ENCODE data around the gene ARHGAP44. TPM values are rescaled to one million over a fixed set of nuclear protein-coding genes. Genes with fewer than 3 reads are reported as not detected.
"Not testable (repeated sequence)": the region's sequence is repeated elsewhere in the genome, so short reads cannot be mapped to it uniquely, and the experiment has no call there.

The ARHGAP44 gene
- total RNA-seq, 1 donor from 2014 or later, result not detected

DNA sequence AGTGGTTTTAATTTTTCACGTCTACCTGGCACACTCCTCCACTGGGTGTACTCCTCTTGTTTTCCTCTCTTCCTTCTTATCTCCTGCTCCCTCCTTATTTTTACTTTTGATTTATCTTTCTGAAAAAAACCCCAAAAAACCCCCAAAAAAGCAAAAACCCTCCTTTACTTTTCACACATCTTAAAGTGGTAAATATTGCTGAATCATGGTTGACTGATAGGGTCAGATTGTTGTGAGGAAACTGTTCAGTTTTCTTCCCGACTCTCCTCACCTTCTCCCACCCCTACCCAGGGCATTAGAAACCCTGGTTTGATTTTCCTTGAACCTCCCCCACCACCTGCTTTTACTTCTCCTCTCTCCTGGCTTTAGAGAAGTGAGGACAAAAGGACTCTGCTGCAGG lies 25.4 kb downstream of the ARHGAP44 start:
- intact Hi-C loops (cut with micrococcal nuclease), result no loop called here

DNA sequence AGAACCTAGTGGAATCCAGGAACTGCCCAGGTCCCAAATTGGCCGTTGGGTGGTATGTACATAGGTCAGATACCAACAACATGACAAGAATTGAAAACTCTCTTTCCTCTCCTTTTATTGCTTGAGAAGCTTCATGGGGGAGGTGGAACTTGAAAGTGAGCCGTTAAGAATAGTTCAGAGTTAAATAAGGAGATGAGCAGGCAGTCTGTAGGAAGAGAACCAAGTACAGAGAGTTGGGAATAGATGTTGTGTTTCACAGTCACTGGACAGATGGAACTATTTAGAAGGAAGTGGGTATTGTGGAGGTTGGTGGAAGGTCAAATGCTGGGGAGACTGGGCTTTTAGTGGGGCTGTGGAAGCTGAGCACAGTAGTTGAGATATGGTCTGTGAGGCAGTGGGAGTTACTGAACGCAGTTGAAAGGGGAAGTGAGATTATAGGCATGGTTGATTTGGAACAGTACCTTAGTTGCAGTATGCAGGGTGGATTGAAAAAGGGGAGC lies 26.4 kb downstream of the ARHGAP44 start:
- intact Hi-C loops (cut with micrococcal nuclease), result no loop called here

- intact Hi-C loops (cut with micrococcal nuclease), result no loop called here
Measured at GRCh38 chr17:12821376-12821940, 32.2 kb downstream of the ARHGAP44 start.

DNA sequence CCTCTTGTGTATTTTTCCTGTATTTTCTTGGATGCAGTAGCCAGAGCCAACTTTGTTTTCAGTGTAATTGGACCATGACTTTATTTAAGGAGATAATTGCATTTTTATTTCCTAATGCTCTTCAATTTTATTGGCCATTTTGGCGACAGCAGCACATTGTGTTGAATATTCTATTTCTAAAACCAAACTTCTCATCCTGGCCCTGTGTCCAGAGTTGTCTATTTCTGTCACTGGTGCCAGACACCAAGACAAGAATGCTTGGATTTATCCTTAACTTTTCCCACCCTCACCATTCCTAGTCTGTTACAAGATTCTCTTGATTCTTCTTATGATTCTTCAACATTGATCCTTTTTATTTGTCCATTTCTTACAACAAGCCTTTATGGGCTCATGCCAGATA lies 37.1 kb downstream of the ARHGAP44 start:
- intact Hi-C loops (cut with micrococcal nuclease), result no loop called here

DNA sequence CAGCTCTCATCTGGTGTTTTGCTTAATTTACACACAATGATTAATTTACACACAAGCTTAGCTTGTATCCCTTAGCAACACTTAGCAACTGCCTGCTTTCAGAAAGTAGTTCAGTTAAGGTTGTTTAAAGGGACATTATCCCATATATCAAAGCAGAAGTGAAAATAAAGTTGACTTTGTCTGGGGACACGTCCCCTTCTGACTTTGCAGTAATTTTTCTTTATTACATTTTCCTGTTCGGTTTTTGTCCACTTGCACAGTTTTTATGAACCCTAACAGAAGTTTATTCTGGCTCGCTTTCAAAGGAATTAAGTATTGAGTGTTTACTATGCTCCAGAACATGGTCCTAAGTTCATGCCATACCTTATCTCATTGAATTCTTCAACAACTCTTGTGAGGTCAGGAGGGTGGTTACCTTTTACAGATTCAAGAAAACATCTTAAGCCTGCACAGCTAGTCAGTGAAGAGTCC lies 41.5 kb downstream of the ARHGAP44 start:
- intact Hi-C loops (cut with micrococcal nuclease), result no loop called here

- intact Hi-C loops (cut with micrococcal nuclease), result no loop called here
Measured at GRCh38 chr17:12831839-12832238, 42.5 kb downstream of the ARHGAP44 start.

DNA sequence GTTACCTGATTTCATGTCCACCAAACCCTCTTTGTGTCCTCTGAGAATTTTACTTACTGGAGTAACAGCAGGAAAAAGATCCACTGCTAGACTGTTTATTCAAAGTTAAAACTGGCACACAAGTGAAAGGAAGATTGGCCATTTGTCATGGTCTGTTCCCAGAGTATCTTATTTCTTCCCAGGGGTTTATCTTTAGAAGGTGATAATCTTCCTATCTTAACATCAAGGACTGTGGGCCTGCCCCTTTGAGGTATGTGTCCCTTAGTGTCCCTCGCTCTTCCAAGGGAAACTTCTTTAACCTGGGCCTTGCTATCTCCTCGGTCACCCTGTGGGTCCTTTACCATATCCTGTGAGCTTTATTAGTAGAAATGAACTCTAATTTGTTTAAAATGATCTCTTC lies 49.7 kb downstream of the ARHGAP44 start:
- intact Hi-C loops (cut with micrococcal nuclease), result no loop called here

- intact Hi-C loops (cut with micrococcal nuclease), result no loop called here
Measured at GRCh38 chr17:12842936-12843335, 53.6 kb downstream of the ARHGAP44 start.

DNA sequence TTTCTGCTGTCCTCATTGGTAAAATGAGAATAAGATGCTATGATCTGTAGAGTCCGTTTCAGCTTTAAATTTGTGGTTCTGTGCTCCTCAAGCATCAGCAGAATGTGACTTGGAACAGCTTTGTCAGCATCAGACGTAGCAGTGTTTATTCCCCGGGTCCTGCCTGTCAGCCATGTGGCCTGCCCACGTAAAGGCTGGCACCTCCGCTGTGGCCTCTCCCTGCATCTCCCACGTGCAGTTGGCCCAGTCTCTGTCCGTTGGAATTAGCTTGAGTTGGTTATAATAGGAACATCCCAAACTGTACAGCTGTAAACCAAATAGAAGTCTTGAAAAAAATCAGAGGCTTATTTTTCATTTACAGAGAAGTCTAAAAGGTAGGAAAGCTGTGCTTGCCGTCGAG lies 61.7 kb downstream of the ARHGAP44 start:
- intact Hi-C loops (cut with micrococcal nuclease), result no loop called here

DNA sequence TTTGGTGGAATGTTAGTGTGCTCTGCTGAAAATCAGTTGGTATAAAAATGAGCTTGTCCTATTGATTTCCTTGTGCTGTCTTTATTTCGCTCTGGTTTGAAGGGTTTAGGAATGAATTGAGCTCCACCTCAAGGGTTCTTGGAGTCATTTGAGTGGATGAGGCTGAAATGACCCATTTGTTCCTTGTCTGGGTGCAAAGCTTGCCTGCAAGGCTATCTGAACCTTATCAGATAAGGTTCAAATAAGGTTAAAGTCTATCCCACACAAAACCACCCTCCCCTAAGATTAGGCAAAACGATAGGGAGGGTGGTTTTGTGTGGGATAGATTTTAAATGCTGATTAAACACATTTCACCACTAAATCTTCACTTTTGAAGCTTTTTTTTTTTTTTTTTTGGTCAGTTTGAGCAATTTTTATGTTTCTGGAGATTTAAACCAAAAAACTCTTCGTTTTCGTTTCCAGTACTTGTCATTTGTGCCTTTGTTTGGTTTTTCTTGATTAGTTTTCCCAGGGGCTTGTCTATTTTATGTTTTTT lies 62.7 kb downstream of the ARHGAP44 start:
- intact Hi-C loops (cut with micrococcal nuclease), result no loop called here

GRCh38 chr17:12853921-12854320 lies 64.6 kb downstream of the ARHGAP44 start:
- intact Hi-C loops (cut with micrococcal nuclease), result no loop called here

DNA sequence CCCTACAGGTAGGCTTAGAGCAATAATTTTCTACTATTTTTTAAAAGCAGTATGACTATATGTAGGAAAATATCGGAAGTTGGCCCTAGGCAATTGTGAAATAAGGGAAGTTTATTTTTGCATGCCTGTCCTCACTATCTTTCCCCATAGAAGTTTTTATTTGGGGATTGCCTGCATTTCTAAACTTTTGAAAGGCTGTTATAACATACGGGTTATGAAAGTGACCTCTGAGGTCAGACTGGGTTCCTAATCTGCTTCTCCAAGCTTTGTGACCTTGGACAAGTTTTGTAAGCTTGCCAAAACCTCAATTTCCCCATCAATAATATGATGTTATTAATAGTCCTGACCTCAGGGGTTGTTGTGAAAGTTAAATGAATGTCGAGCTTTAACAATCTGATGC lies 67.1 kb downstream of the ARHGAP44 start:
- intact Hi-C loops (cut with micrococcal nuclease), result no loop called here

GRCh38 chr17:12857592-12857991 lies 68.3 kb downstream of the ARHGAP44 start:
- intact Hi-C loops (cut with micrococcal nuclease), result no loop called here

- intact Hi-C loops (cut with micrococcal nuclease), result no loop called here
Measured at GRCh38 chr17:12859520-12859919, 70.2 kb downstream of the ARHGAP44 start.

DNA sequence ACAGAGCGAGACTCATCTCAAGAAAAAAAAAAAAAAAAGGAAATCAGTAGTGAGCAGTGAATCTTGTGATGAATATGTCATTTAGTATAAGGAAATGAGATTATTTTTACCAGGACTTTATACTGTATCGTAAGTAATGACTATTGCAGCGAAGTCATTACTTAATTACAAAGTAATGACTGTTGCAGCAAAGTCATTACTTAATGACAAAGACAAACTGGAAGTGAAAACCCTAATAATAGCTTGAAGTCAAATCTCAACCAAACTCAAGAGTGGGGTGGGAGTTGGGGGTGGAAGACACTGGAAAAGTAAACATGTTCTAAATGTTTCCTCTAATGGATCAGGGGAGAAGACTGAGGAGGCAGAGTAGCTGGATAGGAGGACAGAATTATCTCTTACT lies 76.5 kb downstream of the ARHGAP44 start:
- intact Hi-C loops (cut with micrococcal nuclease), result no loop called here

- intact Hi-C loops (cut with micrococcal nuclease), result no loop called here
Measured at GRCh38 chr17:12866244-12866643, 76.9 kb downstream of the ARHGAP44 start.

GRCh38 chr17:12867726-12868125 lies 78.4 kb downstream of the ARHGAP44 start:
- intact Hi-C loops (cut with micrococcal nuclease), result no loop called here

DNA sequence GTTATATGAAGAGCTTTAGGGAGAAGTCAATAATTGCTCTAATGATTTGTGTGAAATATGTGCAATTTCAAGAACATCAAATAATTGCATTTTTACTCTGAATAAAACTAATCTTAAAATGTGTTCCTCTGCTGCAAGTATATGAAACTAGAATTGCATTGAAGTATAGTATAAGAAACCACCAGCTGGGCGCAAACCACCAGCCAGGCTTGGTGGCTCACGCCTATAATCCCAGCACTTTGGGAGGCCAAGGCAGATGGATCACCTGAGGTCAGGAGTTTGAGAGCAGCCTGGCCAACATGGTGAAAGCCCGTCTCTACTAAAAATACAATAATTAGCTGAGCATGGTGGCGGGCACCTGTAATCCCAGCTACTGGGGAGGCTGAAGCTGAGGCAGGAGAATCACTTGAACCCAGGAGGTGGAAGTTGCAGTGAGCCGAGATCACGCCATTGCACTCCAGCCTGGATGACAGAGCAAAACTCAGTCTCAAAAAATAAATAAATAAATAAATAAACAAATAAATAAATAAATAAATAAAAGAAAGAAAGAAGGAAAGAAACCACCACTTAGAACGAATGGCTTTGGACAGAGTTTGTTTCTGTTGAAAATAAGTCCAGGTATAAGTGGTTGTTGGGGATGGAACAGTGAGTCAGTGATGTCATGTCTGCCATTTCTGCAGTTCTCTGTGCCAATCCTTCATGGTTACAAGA lies 84.3 kb downstream of the ARHGAP44 start:
- intact Hi-C loops (cut with micrococcal nuclease), result not testable (repeated sequence)

- intact Hi-C loops (cut with micrococcal nuclease), result no loop called here
Measured at GRCh38 chr17:12877953-12878669, 88.8 kb downstream of the ARHGAP44 start.

DNA sequence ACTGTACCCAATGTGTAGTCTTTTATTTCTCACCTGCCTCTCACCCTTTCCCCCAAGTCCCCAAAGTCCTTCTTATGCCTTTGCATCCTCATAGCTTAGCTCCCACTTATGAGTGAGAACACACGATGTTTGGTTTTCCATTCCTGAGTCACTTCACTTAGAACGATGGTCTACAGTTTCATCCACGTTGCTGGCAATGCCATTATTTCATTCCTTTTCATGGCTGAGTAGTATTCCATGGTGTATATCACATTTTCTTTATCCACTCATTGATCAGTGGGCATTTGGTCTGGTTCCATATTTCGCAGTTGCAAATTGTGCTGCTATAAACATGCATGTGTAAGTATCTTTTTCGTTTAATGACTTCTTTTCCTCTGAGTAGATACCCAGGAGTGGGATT lies 89.8 kb downstream of the ARHGAP44 start:
- intact Hi-C loops (cut with micrococcal nuclease), result not testable (repeated sequence)

GRCh38 chr17:12883472-12883871 lies 94.2 kb downstream of the ARHGAP44 start:
- intact Hi-C loops (cut with micrococcal nuclease), result no loop called here

GRCh38 chr17:12887088-12887487 lies 97.8 kb downstream of the ARHGAP44 start:
- intact Hi-C loops (cut with micrococcal nuclease), result no loop called here
